ENCODE results near the gene OR6J1.

GRCh38 chr14:22656945-22657731 is 13.0 kb upstream of the OR6J1 start:
- TF ChIP-seq POLR2A (IDR thresholded peaks at IDR 0.05) (no peak), CTCF (IDR thresholded peaks at IDR 0.05) (no peak)
